Posterior cingulate gyrus (tissue), 11 donors: ENCODE measurements around the gene CNOT2.

ENCODE experiments used
- DNase-seq, 10 donors: peaks; one replicate each; pipeline versions ENCODE4 v3.0.0 to v3.0.0-alpha.2; 2020 to 2021; ENCODE audit warnings: mixed read lengths in 3 of 10
- intact Hi-C: fragments of 100-400 bp; cut with DNase I; formaldehyde crosslinking; loops from one replicate; pipeline ENCODE4 v1.15.1; 2023

Gene CNOT2

GRCh38 chr12:70400124-70400523 is 156.9 kb downstream of the CNOT2 start:
- DNase-seq, result no peak
- intact Hi-C loops, result loop anchor here (10.0 kb wide), 1 partner anchor 175 kb away; no protein-coding TSS in a partner anchor

- intact Hi-C loops, result loop anchor here (10.0 kb wide), 1 partner anchor 172 kb away; no protein-coding TSS in a partner anchor
- DNase-seq, result no peak
These were observed 159.4 kb downstream of the CNOT2 start for GRCh38 chr12:70402597-70402996.

- DNase-seq, result no peak
- intact Hi-C loops, result loop anchor here (10.0 kb wide), 1 partner anchor 171 kb away; no protein-coding TSS in a partner anchor
These were observed 160.6 kb downstream of the CNOT2 start for GRCh38 chr12:70403826-70404225.
